GM12878 (cell line): Measurements from ENCODE around the gene HSD11B1. TPM values are rescaled to one million over a fixed set of nuclear protein-coding genes. Genes with fewer than 3 reads are reported as not detected.

Experiments used
- ATAC-seq: fragments of 200-7000 bp; cut with Tn5 transposase; 3 replicates; pipeline ENCODE4 v1.9.1; 2020; ENCODE audit warnings: mild to moderate bottlenecking, moderate library complexity
- BruUV-seq: library from RNA; stranded (reverse); fragments of 400-500 nt; replicated peaks from 2 replicates; lab custom pipeline; 2021; lab: Mats Ljungman, UMichigan
- CTCF ChIA-PET: fragments of 300-600 bp; sonication (Branson Sonifier 250); formaldehyde crosslinking; extraction: SDS; loops from one replicate; lab custom pipeline; 2021; ENCODE audit warnings: inconsistent platforms; lab: Yijun Ruan, JAX
- POLR2A ChIA-PET: fragments of 350-600 bp; formaldehyde crosslinking; extraction: SDS; loops from one replicate; lab custom pipeline; 2021; ENCODE audit warnings: inconsistent platforms; lab: Charles Lee
- RAD21 ChIA-PET: fragments of 300-600 bp; sonication (Branson Sonifier 250); formaldehyde crosslinking; loops from one replicate; lab custom pipeline; 2023; ENCODE audit warnings: antibody characterized with exemption; ENCODE audit not compliant: unreplicated experiment; lab: Charles Lee
- SMC1A ChIA-PET: fragments of 300-600 bp; sonication (Branson Sonifier 250); formaldehyde crosslinking; loops from one replicate; lab custom pipeline; 2023; ENCODE audit not compliant: unreplicated experiment, uncharacterized antibody; lab: Charles Lee
- DNase-seq: peaks from one replicate; pipeline ENCODE4 v3.0.0-alpha.2; 2011; ENCODE audit warnings: low read depth, low spot score
- FAIRE-seq: peaks from 3 replicates; lab custom pipeline; 2011; peaks lifted over from hg19 to GRCh38; lab: Jason Lieb, UNC
- H2AFZ ChIP-seq: 2 replicates; pipeline ENCODE4 v1.6.0; 2011; ENCODE audit warnings: low read depth, low read length, control low read depth; ENCODE audit not compliant: control insufficient read depth
- H3K27ac ChIP-seq: 2 replicates; pipeline ENCODE4 v1.5.1; 2011; ENCODE audit warnings: control low read depth; ENCODE audit not compliant: control insufficient read depth, insufficient read depth
- H3K27me3 ChIP-seq, 2 experiments: replicated peaks in 1 of 2; 2 replicates each; pipeline versions ENCODE4 v1.6.0 to v1.6.1; 2011; ENCODE audit warnings: low read length in 1 of 2; ENCODE audit not compliant: control insufficient read depth in 2 of 2, insufficient read depth in 2 of 2
- H3K36me3 ChIP-seq, 2 experiments: 2 replicates each; pipeline ENCODE4 v1.5.1; 2011; ENCODE audit warnings: low read length in 1 of 2; ENCODE audit not compliant: control insufficient read depth in 2 of 2, insufficient read depth in 2 of 2
- H3K4me1 ChIP-seq: 2 replicates; pipeline ENCODE4 v1.6.1; 2011; ENCODE audit warnings: mild to moderate bottlenecking, low read length, moderate library complexity, mixed read lengths; ENCODE audit not compliant: control insufficient read depth, insufficient read depth
- H3K4me2 ChIP-seq: 2 replicates; pipeline ENCODE4 v1.6.0; 2011; ENCODE audit warnings: control low read depth; ENCODE audit not compliant: control insufficient read depth, insufficient read depth
- H3K4me3 ChIP-seq: fragments of 200-600 bp; sonication (generic); 2 replicates; pipeline ENCODE4 v1.5.1; 2016
- H3K79me2 ChIP-seq: 2 replicates; pipeline ENCODE4 v1.6.0; 2011; ENCODE audit warnings: low read length; ENCODE audit not compliant: control insufficient read depth, insufficient read depth
- H3K9ac ChIP-seq: 2 replicates; pipeline ENCODE4 v1.8.0; 2011; ENCODE audit warnings: low read length, control low read depth, mixed read lengths; ENCODE audit not compliant: control insufficient read depth, insufficient read depth
- H3K9me3 ChIP-seq: replicated peaks from 3 replicates; pipeline ENCODE4 v1.5.1; 2011; ENCODE audit warnings: mild to moderate bottlenecking, low read length; ENCODE audit not compliant: control insufficient read depth, insufficient read depth
- H4K20me1 ChIP-seq: 2 replicates; pipeline ENCODE4 v1.6.0; 2011; ENCODE audit not compliant: control insufficient read depth, insufficient read depth
- ATF7 ChIP-seq: fragments of 450-650 bp; IDR thresholded peaks from 2 replicates; pipeline ENCODE4 v1.6.1; 2016; ENCODE audit warnings: low read depth, mild to moderate bottlenecking
- CREM ChIP-seq: IDR thresholded peaks from 2 replicates; pipeline ENCODE4 v1.6.1; 2014; ENCODE audit warnings: antibody characterized with exemption, low read depth
- HSF1 ChIP-seq: fragments of 150-350 bp; IDR thresholded peaks from 2 replicates; pipeline ENCODE4 v1.6.1; 2014; ENCODE audit warnings: mild to moderate bottlenecking, low read depth, low read length
- MEF2B ChIP-seq: fragments of 450-650 bp; IDR thresholded peaks from 2 replicates; pipeline ENCODE4 v1.6.1; 2018; ENCODE audit warnings: mild to moderate bottlenecking, moderate library complexity; ENCODE audit not compliant: partially characterized antibody, poor library complexity, severe bottlenecking
- RAD21 ChIP-seq: IDR thresholded peaks from 2 replicates; pipeline ENCODE4 v1.6.1; 2011; ENCODE audit warnings: mild to moderate bottlenecking, low read depth, low read length, moderate library complexity; ENCODE audit not compliant: insufficient read depth
- RAD51 ChIP-seq: fragments of 450-650 bp; IDR thresholded peaks from 2 replicates; pipeline ENCODE4 v1.6.1; 2016; ENCODE audit warnings: moderate library complexity, mild to moderate bottlenecking, inconsistent platforms
- SMARCA5 ChIP-seq: fragments of 450-650 bp; IDR thresholded peaks from 2 replicates; pipeline ENCODE4 v1.6.1; 2017; ENCODE audit warnings: mild to moderate bottlenecking
- SMC3 ChIP-seq: IDR thresholded peaks from 2 replicates; pipeline ENCODE4 v1.6.1; 2011; ENCODE audit warnings: low read length, improper control_type of control experiment, borderline replicate concordance
- SREBF1 ChIP-seq: IDR thresholded peaks from 2 replicates; pipeline ENCODE4 v1.6.1; 2012; ENCODE audit warnings: mild to moderate bottlenecking, low read length
- TCF7 ChIP-seq: IDR thresholded peaks from 2 replicates; pipeline ENCODE4 v1.6.1; 2014; ENCODE audit warnings: antibody characterized with exemption, borderline replicate concordance
- ZBED1 ChIP-seq: IDR thresholded peaks from 2 replicates; pipeline ENCODE4 v1.6.1; 2016; ENCODE audit warnings: borderline replicate concordance
- WGBS: methylation state at CpG from one replicate; pipeline ENCODE4 v1.1.6; 2016; ENCODE audit warnings: low lambda C conversion rate; ENCODE audit not compliant: insufficient replicate concordance, insufficient coverage; ENCODE audit errors: missing lambda C conversion rate; 5-methylcytosine and 5-hydroxymethylcytosine counted together
- in situ Hi-C: fragments of 300-500 bp; cut with MboI; formaldehyde crosslinking; loops from 9 replicates; pipeline ENCODE4 v1.14.3; 2018; ENCODE audit warnings: mixed read lengths
- intact Hi-C: fragments of 100-400 bp; cut with micrococcal nuclease; formaldehyde crosslinking; loops from one replicate; pipeline ENCODE4 v1.14.2; 2022; ENCODE audit not compliant: unreplicated experiment
- polyA plus RNA-seq, 11 experiments: library from polyadenylated mRNA; depleted of rRNA in 4 of 11; unstranded in 6 of 11; stranded (reverse) in 5 of 11; fragments of >200 nt; fragmentation: Nextera tagmentation in 4 of 11; fragmentation: Illumina TruSeq in 1 of 11; extraction: Ambion mirVana in 4 of 11; extraction: Trizol in 1 of 11; gene quantifications; 1 replicate in 1 of 11; 2 replicates in 10 of 11; pipeline versions ENCODE4 v1.2.1 to v1.2.3, GENCODE V29; 2011 to 2016; ENCODE audit warnings: inconsistent platforms in 2 of 11, missing spikeins in 2 of 11, low read depth in 1 of 11
- total RNA-seq, 4 experiments: library from RNA; depleted of rRNA in 3 of 4; stranded (reverse); fragments of >200 nt in 3 of 4; fragmentation: Illumina TruSeq in 1 of 4; extraction: Trizol in 1 of 4; gene quantifications; 2 replicates each; pipeline versions ENCODE4 v1.2.1 to v1.2.3, GENCODE V29; 2013 to 2021
- TF ChIP-seq, protein P1 (sequence below): IDR thresholded peaks from 2 replicates; pipeline ENCODE4 v1.6.1; 2011; ENCODE audit warnings: borderline replicate concordance, low read depth, mild to moderate bottlenecking, moderate library complexity, mixed read lengths, low read length; ENCODE audit not compliant: insufficient read depth; ENCODE audit errors: extremely low read length
- TF ChIP-seq, protein P2 (sequence below): fragments of 450-650 bp; IDR thresholded peaks from 2 replicates; pipeline ENCODE4 v1.6.1; 2016; ENCODE audit warnings: mild to moderate bottlenecking, moderate library complexity, borderline replicate concordance

The HSD11B1 gene
- total and polyA plus RNA-seq, 10 of the 15 experiments (the other 5 are each of a cell fraction or from before 2014, with no cell fraction given), result 0.04 to 0.27 (median 0.15) TPM; not detected in 7

DNA sequence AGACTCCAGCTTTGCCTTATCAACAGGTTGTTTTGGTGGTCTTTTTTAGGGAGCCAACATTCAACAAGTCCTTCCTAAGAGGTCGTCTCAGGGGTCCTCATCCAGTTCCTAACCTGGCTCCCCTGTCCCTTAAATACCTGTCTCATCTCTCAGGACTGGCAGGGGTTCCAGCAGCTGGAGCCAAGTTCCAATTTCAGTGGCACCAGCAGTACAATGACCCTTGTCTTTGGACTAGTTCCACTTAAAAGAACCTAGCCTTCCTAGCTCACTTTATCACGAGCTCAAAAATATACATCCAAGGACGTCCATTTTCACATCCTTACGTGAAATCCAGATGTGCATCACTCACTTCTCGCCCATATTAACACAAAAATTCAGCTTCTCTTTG lies 32.5 kb downstream of the HSD11B1 start (continued):
- TF ChIP-seq, protein P1, sequence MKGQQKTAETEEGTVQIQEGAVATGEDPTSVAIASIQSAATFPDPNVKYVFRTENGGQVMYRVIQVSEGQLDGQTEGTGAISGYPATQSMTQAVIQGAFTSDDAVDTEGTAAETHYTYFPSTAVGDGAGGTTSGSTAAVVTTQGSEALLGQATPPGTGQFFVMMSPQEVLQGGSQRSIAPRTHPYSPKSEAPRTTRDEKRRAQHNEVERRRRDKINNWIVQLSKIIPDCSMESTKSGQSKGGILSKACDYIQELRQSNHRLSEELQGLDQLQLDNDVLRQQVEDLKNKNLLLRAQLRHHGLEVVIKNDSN, result no peak
- TF ChIP-seq HSF1, result no peak

DNA sequence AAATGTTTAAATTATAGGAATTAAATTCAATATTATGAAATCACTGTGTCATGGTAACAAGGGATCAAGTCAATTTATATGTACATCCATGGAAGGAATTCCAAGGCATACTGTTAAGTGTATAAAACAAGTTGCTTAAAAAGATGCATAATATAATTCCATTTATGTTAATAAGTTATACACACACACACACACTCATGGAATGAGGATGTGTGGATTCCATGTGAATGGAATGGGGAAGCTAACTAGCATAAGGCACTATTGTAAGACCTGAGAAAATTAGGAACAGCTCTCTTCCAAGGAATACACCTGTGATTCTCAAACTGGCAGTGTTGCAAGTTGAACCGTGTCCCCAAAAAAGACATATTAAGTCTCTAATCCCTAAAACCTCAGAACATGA lies 33.6 kb downstream of the HSD11B1 start:
- no peak overlapping the region for H2AFZ ChIP-seq
- FAIRE-seq (no peak), DNase-seq (no peak), ATAC-seq (no peak)
- H3K79me2 ChIP-seq, result no peaks in the 10 kb centered on the region
- 71% methylated on average over 1 of the region's 1 CpG for WGBS
- BruUV-seq, result no TSS peak
- no peak overlapping the region for H3K4me2 ChIP-seq
- intact Hi-C loops (no loop called here), in situ Hi-C loops (no loop called here)
- CTCF ChIA-PET, result interaction anchor here (3.0 kb wide), 1 partner anchor 10 kb away, joined by 36 read pairs; no protein-coding TSS in a partner anchor
- no peaks in the 10 kb centered on the region for H3K27me3 ChIP-seq
- no peaks in the 10 kb centered on the region for H4K20me1 ChIP-seq
- no peak overlapping the region for H3K9ac ChIP-seq
- no peaks in the 10 kb centered on the region for H3K36me3 ChIP-seq
- no peaks in the 10 kb centered on the region for H3K9me3 ChIP-seq
- H3K4me1 ChIP-seq, result no peaks in the 10 kb centered on the region; the same call in 1 of the 2 replicates
- SMC1A ChIA-PET, result interaction anchor here (1.1 to 2.0 kb wide), 3 partner anchors 11 to 75 kb away, joined by 3 to 9 read pairs (median 4); no protein-coding TSS in a partner anchor
- POLR2A ChIA-PET, result interaction anchor here (1.1 to 1.3 kb wide), 3 partner anchors 11 to 80 kb away, joined by 3 to 5 read pairs (median 3); no protein-coding TSS in a partner anchor
- no peak overlapping the region for H3K27ac ChIP-seq
- RAD21 ChIA-PET, result interaction anchor here (0.9 to 2.1 kb wide), 2 partner anchors 10 to 45 kb away, joined by 3 to 8 read pairs; no protein-coding TSS in a partner anchor
- no peak overlapping the region for H3K4me3 ChIP-seq
- TF ChIP-seq SMC3 (no peak), SMARCA5 (no peak), TCF7 (no peak), RAD21 (no peak), ATF7 (no peak), CREM (no peak), RAD51 (no peak), SREBF1 (no peak), MEF2B (no peak), ZBED1 (no peak)
- TF ChIP-seq, protein P1, result no peak
- TF ChIP-seq, protein P2, sequence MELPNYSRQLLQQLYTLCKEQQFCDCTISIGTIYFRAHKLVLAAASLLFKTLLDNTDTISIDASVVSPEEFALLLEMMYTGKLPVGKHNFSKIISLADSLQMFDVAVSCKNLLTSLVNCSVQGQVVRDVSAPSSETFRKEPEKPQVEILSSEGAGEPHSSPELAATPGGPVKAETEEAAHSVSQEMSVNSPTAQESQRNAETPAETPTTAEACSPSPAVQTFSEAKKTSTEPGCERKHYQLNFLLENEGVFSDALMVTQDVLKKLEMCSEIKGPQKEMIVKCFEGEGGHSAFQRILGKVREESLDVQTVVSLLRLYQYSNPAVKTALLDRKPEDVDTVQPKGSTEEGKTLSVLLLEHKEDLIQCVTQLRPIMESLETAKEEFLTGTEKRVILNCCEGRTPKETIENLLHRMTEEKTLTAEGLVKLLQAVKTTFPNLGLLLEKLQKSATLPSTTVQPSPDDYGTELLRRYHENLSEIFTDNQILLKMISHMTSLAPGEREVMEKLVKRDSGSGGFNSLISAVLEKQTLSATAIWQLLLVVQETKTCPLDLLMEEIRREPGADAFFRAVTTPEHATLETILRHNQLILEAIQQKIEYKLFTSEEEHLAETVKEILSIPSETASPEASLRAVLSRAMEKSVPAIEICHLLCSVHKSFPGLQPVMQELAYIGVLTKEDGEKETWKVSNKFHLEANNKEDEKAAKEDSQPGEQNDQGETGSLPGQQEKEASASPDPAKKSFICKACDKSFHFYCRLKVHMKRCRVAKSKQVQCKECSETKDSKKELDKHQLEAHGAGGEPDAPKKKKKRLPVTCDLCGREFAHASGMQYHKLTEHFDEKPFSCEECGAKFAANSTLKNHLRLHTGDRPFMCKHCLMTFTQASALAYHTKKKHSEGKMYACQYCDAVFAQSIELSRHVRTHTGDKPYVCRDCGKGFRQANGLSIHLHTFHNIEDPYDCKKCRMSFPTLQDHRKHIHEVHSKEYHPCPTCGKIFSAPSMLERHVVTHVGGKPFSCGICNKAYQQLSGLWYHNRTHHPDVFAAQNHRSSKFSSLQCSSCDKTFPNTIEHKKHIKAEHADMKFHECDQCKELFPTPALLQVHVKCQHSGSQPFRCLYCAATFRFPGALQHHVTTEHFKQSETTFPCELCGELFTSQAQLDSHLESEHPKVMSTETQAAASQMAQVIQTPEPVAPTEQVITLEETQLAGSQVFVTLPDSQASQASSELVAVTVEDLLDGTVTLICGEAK, result no peak
